ENCODE measurements around the gene THSD8.

DNA sequence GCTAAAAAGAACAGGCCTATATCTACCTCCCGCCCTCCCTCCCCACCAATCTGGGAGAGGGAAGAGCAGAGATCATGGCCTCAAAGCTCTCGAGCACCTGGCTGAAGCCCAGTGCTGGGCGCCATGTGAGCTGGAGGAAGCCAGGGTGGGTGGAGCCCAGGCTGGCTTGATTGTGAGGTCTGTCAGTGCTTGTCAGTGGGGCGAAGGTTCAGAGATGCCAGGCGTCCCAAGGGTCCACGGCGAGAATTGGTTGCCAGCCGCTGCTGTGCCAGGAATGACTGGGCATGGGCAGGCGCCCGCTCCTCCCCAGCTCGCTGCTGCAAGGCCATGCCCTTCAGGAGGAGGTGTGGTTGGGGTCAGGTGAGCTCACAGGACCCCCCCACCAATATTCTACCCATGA is 38.8 kb upstream of the THSD8 start:
- TF ChIP-seq GATA2 (IDR thresholded peaks at IDR 0.05; ENCODE audit: low read depth, low read length) (no peak), GATA3 (IDR thresholded peaks at IDR 0.05; ENCODE audit: low read depth, low read length) (no peak)
